NB4 (cell line): ENCODE results near the gene ERI3.

ENCODE experiments used
- CTCF ChIP-seq: IDR thresholded peaks from one replicate; pipeline ENCODE4 v1.5.1; 2012; ENCODE audit warnings: low read depth, low read length
- POLR2A ChIP-seq: IDR thresholded peaks from 2 replicates; pipeline ENCODE4 v1.6.1; 2011; ENCODE audit warnings: mild to moderate bottlenecking; ENCODE audit not compliant: insufficient read length; ENCODE audit errors: extremely low read depth

GRCh38 chr1:44313265-44313918, 41.7 kb downstream of the ERI3 start:
- TF ChIP-seq CTCF: no peak
- no peak for TF ChIP-seq POLR2A
